ENCODE measurements around the gene HUS1B. TPM values are rescaled to one million over a fixed set of nuclear protein-coding genes. Genes with fewer than 3 reads are reported as not detected.

The HUS1B gene
- total RNA-seq (2021) (0.94 and 1.2 TPM in 2 replicates), Bru-seq, nascent RNA (percentile 61 among the genes with signal in this experiment), BruChase-seq, experiment 1, labeled RNA remaining after a 2-hour chase (percentile 51 among the genes with signal in this experiment), BruChase-seq, experiment 2, labeled RNA remaining after a 6-hour chase (percentile 38 among the genes with signal in this experiment)
- long read RNA-seq = 0 reads

DNA sequence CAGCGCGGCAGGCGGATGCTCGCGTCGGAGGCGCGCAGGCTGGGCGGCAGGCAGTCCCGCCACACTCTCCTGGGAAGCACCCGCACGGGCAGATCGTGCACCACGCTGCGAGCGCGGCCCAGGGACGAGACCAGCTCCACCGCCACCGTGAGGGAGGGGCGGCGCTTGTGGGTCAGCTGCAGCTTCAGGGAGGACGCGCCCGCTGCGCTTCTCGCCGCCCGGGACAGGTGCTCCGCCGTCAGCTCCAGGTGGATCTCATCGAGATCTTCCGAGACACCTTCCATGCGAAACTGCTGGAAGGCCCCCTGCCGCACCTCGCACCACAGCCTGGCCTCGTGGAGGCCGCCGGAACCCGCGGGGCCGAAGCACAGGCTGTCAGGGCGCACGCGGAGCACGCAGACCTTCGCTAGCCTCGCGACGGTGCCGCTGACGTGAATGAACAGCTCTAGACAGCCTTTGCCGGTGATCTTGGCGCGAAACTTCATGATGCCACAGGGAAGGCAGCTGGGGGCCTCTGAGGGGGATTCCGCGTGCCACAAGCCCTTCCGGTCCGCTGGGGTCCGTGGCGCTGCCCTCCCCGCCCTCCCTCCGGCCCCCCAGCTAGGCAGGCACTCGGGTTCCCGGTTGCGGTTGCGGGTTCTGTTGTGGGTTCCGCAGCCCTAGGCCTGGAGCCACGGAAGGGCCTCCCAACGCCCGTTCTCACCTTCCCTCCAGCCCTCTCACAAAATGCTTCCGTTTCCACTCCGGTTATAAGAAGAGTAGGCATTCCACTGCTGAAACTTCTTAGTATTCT is at the start of gene HUS1B:
HUS1B (minus strand) TSS at position 641 of the 793 bp plus-strand sequence; CDS start at position 485, 156 bp downstream.
- POLR2A ChIA-PET (ENCODE audit: unreplicated experiment) = no interaction called here
- no peak within 1 kb of the TSS for H2AFZ ChIP-seq
- no peaks in the 10 kb centered on the region for H3K9me2 ChIP-seq (ENCODE audit: insufficient read depth)
- H3F3A ChIP-seq (ENCODE audit: insufficient read depth, low read depth) = no peaks in the 10 kb centered on the region
- CTCF ChIA-PET = no interaction called here
- no peaks in the 10 kb centered on the region for H3K36me3 ChIP-seq (ENCODE audit: low read depth)
- no peaks in the 10 kb centered on the region for H3K9me3 ChIP-seq (ENCODE audit: insufficient read depth, low read depth)
- H3K27me3 ChIP-seq (ENCODE audit: insufficient read depth, low read depth) = no peaks in the 10 kb centered on the region
- BruUV-seq (replicated peaks) = no TSS peak
- intact Hi-C loops (cut with micrococcal nuclease; ENCODE audit: unreplicated experiment) = no loop called here
- no peak for TF ChIP-seq CTCF (conservative IDR thresholded peaks at IDR 0.05)
- TF ChIP-seq EZH2 (IDR thresholded peaks at IDR 0.05; ENCODE audit: low read depth) = no peak
- no peak within 1 kb of the TSS for H3K4me2 ChIP-seq
- no peaks in the 10 kb centered on the region for H3K4me1 ChIP-seq (replicated peaks; ENCODE audit: insufficient read depth)
- no peak within 1 kb of the TSS for H3K27ac ChIP-seq
- H4K20me1 ChIP-seq (ENCODE audit: insufficient read depth) = no peaks in the 10 kb centered on the region
- no peak for DNase-seq
- H3K79me2 ChIP-seq (ENCODE audit: low read depth) = no peaks in the 10 kb centered on the region
- no peak within 1 kb of the TSS for H3K4me3 ChIP-seq

- no peaks in the 10 kb centered on the region for H4K20me1 ChIP-seq (ENCODE audit: insufficient read depth)
- no peaks in the 10 kb centered on the region for H3K4me1 ChIP-seq (replicated peaks; ENCODE audit: insufficient read depth)
- CTCF ChIA-PET = no interaction called here
- no peak overlapping the region for H3K27ac ChIP-seq
- no peaks in the 10 kb centered on the region for H3K27me3 ChIP-seq (ENCODE audit: insufficient read depth, low read depth)
- H3K36me3 ChIP-seq (ENCODE audit: low read depth) = no peaks in the 10 kb centered on the region
- no peaks in the 10 kb centered on the region for H3K9me2 ChIP-seq (ENCODE audit: insufficient read depth)
- TF ChIP-seq CTCF (conservative IDR thresholded peaks at IDR 0.05) = no peak
- TF ChIP-seq EZH2 (IDR thresholded peaks at IDR 0.05; ENCODE audit: low read depth) = no peak
- BruUV-seq (replicated peaks) = no TSS peak
- DNase-seq = no peak
- no peaks in the 10 kb centered on the region for H3K79me2 ChIP-seq (ENCODE audit: low read depth)
- H3K9me3 ChIP-seq (ENCODE audit: insufficient read depth, low read depth) = no peaks in the 10 kb centered on the region
- H3K4me2 ChIP-seq = no peak overlapping the region
- no peaks in the 10 kb centered on the region for H3F3A ChIP-seq (ENCODE audit: insufficient read depth, low read depth)
- H2AFZ ChIP-seq = no peak overlapping the region
- H3K4me3 ChIP-seq = no peak overlapping the region
- intact Hi-C loops (cut with micrococcal nuclease; ENCODE audit: unreplicated experiment) = no loop called here
- POLR2A ChIA-PET (ENCODE audit: unreplicated experiment) = no interaction called here
Measured at GRCh38 chr6:706146-706545, 49.2 kb upstream of the HUS1B start.

- no peak for DNase-seq
- no peak overlapping the region for H3K4me3 ChIP-seq
- CTCF ChIA-PET = no interaction called here
Measured at GRCh38 chr6:705047-705446, 48.1 kb upstream of the HUS1B start.

More at GRCh38 chr6:705047-705446, 48.1 kb upstream of the HUS1B start:
- no peaks in the 10 kb centered on the region for H3K27me3 ChIP-seq (ENCODE audit: insufficient read depth, low read depth)
- no peaks in the 10 kb centered on the region for H3K36me3 ChIP-seq (ENCODE audit: low read depth)
- POLR2A ChIA-PET (ENCODE audit: unreplicated experiment) = interaction anchor here (0.6 kb wide), 1 partner anchor 13 kb away, joined by 26 read pairs; no protein-coding TSS in a partner anchor
- no peak overlapping the region for H3K27ac ChIP-seq
- no peaks in the 10 kb centered on the region for H3K79me2 ChIP-seq (ENCODE audit: low read depth)
- H3K9me2 ChIP-seq (ENCODE audit: insufficient read depth) = no peaks in the 10 kb centered on the region
- H2AFZ ChIP-seq = no peak overlapping the region
- H3F3A ChIP-seq (ENCODE audit: insufficient read depth, low read depth) = no peaks in the 10 kb centered on the region
- intact Hi-C loops (cut with micrococcal nuclease; ENCODE audit: unreplicated experiment) = no loop called here
- no peaks in the 10 kb centered on the region for H4K20me1 ChIP-seq (ENCODE audit: insufficient read depth)
- H3K4me2 ChIP-seq = no peak overlapping the region
- no peaks in the 10 kb centered on the region for H3K4me1 ChIP-seq (replicated peaks; ENCODE audit: insufficient read depth)
- no peaks in the 10 kb centered on the region for H3K9me3 ChIP-seq (ENCODE audit: insufficient read depth, low read depth)
- TF ChIP-seq CTCF (conservative IDR thresholded peaks at IDR 0.05) (no peak), EZH2 (IDR thresholded peaks at IDR 0.05; ENCODE audit: low read depth) (no peak)
- BruUV-seq (replicated peaks) = no TSS peak
